ENCODE measurements around the gene POGZ. TPM values are rescaled to one million over a fixed set of nuclear protein-coding genes. Genes with fewer than 3 reads are reported as not detected.
A peak's percentile ranks its signal among the peaks of the same experiment; 100 is the strongest.
"Not testable (repeated sequence)": the region's sequence is repeated elsewhere in the genome, so short reads cannot be mapped to it uniquely, and the experiment has no call there.

Gene POGZ
- total RNA-seq, 1 donor from 2014 or later = 25.1 TPM

- H3K4me1 ChIP-seq (ENCODE audit: control insufficient read depth in 3 of 3, insufficient read depth in 3 of 3, low read length in 3 of 3) = peaks cover 9 to 10% (median 10%) of the 10 kb centered on the region in 3 donors
- peaks cover 65 to 90% (median 76%) of the 10 kb centered on the region in 3 donors for H3K36me3 ChIP-seq (ENCODE audit: control insufficient read depth in 3 of 3, insufficient read depth in 3 of 3, low read length in 3 of 3)
Measured at GRCh38 chr1:151405187-151405951, 53.9 kb downstream of the POGZ start.

DNA sequence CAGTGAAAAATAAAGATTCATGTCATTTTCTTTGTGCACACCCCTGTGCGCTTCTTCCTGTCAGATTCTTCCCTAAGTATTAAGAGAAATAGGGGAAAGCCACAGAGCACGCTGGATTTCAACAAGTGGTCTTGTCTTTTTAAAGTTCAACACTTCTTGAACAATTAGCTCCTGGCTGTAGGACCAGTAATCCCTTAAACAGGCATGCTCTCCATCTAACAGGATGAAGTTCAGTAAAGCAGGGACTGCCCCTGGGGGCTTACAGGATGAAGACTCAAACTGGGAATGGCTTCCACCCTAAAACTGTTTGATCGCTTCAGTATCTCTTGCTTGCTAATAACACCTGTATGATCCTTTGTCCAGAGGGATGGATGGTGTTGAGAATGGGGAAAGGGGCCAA lies 55.7 kb downstream of the POGZ start:
- H3K4me1 ChIP-seq (ENCODE audit: control insufficient read depth in 3 of 3, insufficient read depth in 3 of 3, low read length in 3 of 3) = peaks cover 13 to 17% (median 16%) of the 10 kb centered on the region in 3 donors
- H3K27ac ChIP-seq (ENCODE audit: low read depth, low read length) = no peak overlapping the region
- no peaks in the 10 kb centered on the region for H3K27me3 ChIP-seq (ENCODE audit: control insufficient read depth in 3 of 3, insufficient read depth in 3 of 3, low read length in 3 of 3)
- H3K36me3 ChIP-seq (ENCODE audit: control insufficient read depth in 3 of 3, insufficient read depth in 3 of 3, low read length in 3 of 3) = peaks cover 60 to 76% (median 62%) of the 10 kb centered on the region in 3 donors
- no peak overlapping the region for H3K9ac ChIP-seq (ENCODE audit: low read depth in 1 of 3, low read length in 3 of 3)
- H3K9me3 ChIP-seq (ENCODE audit: control insufficient read depth in 3 of 3, low read length in 3 of 3) = no peaks in the 10 kb centered on the region
- no peak overlapping the region for H3K4me3 ChIP-seq (ENCODE audit: low read length in 3 of 3)

More at GRCh38 chr1:151405187-151405951, 53.9 kb downstream of the POGZ start:
- no peak overlapping the region for H3K27ac ChIP-seq (ENCODE audit: low read depth, low read length)
- no peaks in the 10 kb centered on the region for H3K27me3 ChIP-seq (ENCODE audit: control insufficient read depth in 3 of 3, insufficient read depth in 3 of 3, low read length in 3 of 3)
- H3K4me3 ChIP-seq (ENCODE audit: low read length in 3 of 3) = no peak overlapping the region
- H3K9me3 ChIP-seq (ENCODE audit: control insufficient read depth in 3 of 3, low read length in 3 of 3) = no peaks in the 10 kb centered on the region
- no peak overlapping the region for H3K9ac ChIP-seq (ENCODE audit: low read depth in 1 of 3, low read length in 3 of 3)

DNA sequence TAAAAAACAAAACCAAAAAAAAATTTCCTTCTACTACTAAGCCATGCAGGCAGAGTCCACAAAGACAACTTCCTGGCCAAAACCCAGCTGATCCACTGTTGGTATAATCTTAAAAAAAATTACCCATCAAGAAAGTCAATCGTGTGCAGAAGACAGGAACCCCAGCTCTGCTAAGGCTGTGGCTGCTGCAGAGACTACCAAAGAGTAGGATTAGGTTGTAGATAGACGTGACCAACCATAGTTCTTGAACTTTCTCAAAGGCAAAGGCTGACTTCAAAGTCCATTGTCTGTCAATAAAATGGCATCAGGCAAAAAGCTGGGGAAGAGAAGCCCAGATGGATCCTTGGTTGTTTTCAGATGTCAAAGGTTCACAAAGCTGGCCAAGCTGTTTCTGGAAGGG lies 56.5 kb downstream of the POGZ start:
- no peak overlapping the region for H3K27ac ChIP-seq (ENCODE audit: low read depth, low read length)
- no peaks in the 10 kb centered on the region for H3K9me3 ChIP-seq (ENCODE audit: control insufficient read depth in 3 of 3, low read length in 3 of 3)
- peaks cover 54 to 67% (median 54%) of the 10 kb centered on the region in 3 donors for H3K36me3 ChIP-seq (ENCODE audit: control insufficient read depth in 3 of 3, insufficient read depth in 3 of 3, low read length in 3 of 3)
- peak overlapping the region in 1 of 3 donors; percentile 10 for H3K9ac ChIP-seq (ENCODE audit: low read depth in 1 of 3, low read length in 3 of 3)
- H3K4me3 ChIP-seq (ENCODE audit: low read length in 3 of 3) = no peak overlapping the region
- H3K27me3 ChIP-seq (ENCODE audit: control insufficient read depth in 3 of 3, insufficient read depth in 3 of 3, low read length in 3 of 3) = no peaks in the 10 kb centered on the region
- peaks cover 13 to 17% (median 16%) of the 10 kb centered on the region in 3 donors for H3K4me1 ChIP-seq (ENCODE audit: control insufficient read depth in 3 of 3, insufficient read depth in 3 of 3, low read length in 3 of 3)

GRCh38 chr1:151401860-151402259 lies 57.4 kb downstream of the POGZ start:
- Histone ChIP-seq H3K27me3 (ENCODE audit: control insufficient read depth in 3 of 3, insufficient read depth in 3 of 3, low read length in 3 of 3) (no peaks in the 10 kb centered on the region), H3K4me3 (ENCODE audit: low read length in 3 of 3) (no peak overlapping the region), H3K9me3 (ENCODE audit: control insufficient read depth in 3 of 3, low read length in 3 of 3) (no peaks in the 10 kb centered on the region), H3K9ac (ENCODE audit: low read depth in 1 of 3, low read length in 3 of 3) (no peak overlapping the region), H3K4me1 (ENCODE audit: control insufficient read depth in 3 of 3, insufficient read depth in 3 of 3, low read length in 3 of 3) (peaks cover 13 to 17% (median 16%) of the 10 kb centered on the region in 3 donors), H3K27ac (ENCODE audit: low read depth, low read length) (no peak overlapping the region), H3K36me3 (ENCODE audit: control insufficient read depth in 3 of 3, insufficient read depth in 3 of 3, low read length in 3 of 3) (peaks cover 45 to 60% (median 48%) of the 10 kb centered on the region in 3 donors)

- H3K4me1 ChIP-seq (ENCODE audit: control insufficient read depth in 3 of 3, insufficient read depth in 3 of 3, low read length in 3 of 3) = peaks cover 13 to 17% (median 16%) of the 10 kb centered on the region in 3 donors
- no peak overlapping the region for H3K9ac ChIP-seq (ENCODE audit: low read depth in 1 of 3, low read length in 3 of 3)
- peaks cover 40 to 54% (median 44%) of the 10 kb centered on the region in 3 donors for H3K36me3 ChIP-seq (ENCODE audit: control insufficient read depth in 3 of 3, insufficient read depth in 3 of 3, low read length in 3 of 3)
- no peaks in the 10 kb centered on the region for H3K27me3 ChIP-seq (ENCODE audit: control insufficient read depth in 3 of 3, insufficient read depth in 3 of 3, low read length in 3 of 3)
- H3K9me3 ChIP-seq (ENCODE audit: control insufficient read depth in 3 of 3, low read length in 3 of 3) = no peaks in the 10 kb centered on the region
- H3K27ac ChIP-seq (ENCODE audit: low read depth, low read length) = no peak overlapping the region
- H3K4me3 ChIP-seq (ENCODE audit: low read length in 3 of 3) = no peak overlapping the region
Measured at GRCh38 chr1:151401125-151401788, 58.0 kb downstream of the POGZ start.

GRCh38 chr1:151399324-151400171 lies 59.7 kb downstream of the POGZ start, which contains the start of gene PSMB4:
PSMB4 (plus strand) TSS chr1:151399573; CDS start chr1:151399588, 15 bp downstream.
- H3K9me3 ChIP-seq (ENCODE audit: control insufficient read depth in 3 of 3, low read length in 3 of 3) = no peaks in the 10 kb centered on the region

DNA sequence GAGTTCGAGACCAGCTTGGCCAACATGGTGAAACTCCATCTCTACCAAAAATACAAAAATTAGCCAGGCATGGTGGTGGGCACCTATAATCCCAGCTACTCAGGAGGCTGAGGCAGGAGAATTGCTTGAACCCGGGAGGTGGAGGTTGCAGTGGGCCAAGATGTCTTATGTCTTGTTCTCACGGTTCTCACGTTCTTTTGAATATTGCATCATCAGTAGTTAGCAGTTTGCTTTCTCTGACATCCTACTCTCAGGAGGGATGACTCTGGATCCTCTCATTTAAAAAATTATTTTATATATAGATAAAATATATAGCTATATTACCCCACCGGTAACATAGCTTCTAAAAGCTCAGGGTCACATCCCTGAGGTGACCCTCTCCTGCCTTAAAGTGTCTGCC lies 63.0 kb downstream of the POGZ start:
- H3K9me3 ChIP-seq (ENCODE audit: control insufficient read depth in 3 of 3, low read length in 3 of 3); H3K27me3 ChIP-seq (ENCODE audit: control insufficient read depth in 3 of 3, insufficient read depth in 3 of 3, low read length in 3 of 3); H3K27ac ChIP-seq (ENCODE audit: low read depth, low read length); H3K4me3 ChIP-seq (ENCODE audit: low read length in 3 of 3); H3K9ac ChIP-seq (ENCODE audit: low read depth in 1 of 3, low read length in 3 of 3): not testable (repeated sequence)
- H3K36me3 ChIP-seq (ENCODE audit: control insufficient read depth in 3 of 3, insufficient read depth in 3 of 3, low read length in 3 of 3) = peaks cover 10 to 14% (median 12%) of the 10 kb centered on the region in 3 donors
- H3K4me1 ChIP-seq (ENCODE audit: control insufficient read depth in 3 of 3, insufficient read depth in 3 of 3, low read length in 3 of 3) = peaks cover 10 to 16% (median 15%) of the 10 kb centered on the region in 3 donors

More at GRCh38 chr1:151399324-151400171, 59.7 kb downstream of the POGZ start, which contains the start of gene PSMB4:
- Histone ChIP-seq H3K36me3 (ENCODE audit: control insufficient read depth in 3 of 3, insufficient read depth in 3 of 3, low read length in 3 of 3) (peaks cover 25 to 37% (median 28%) of the 10 kb centered on the region in 3 donors), H3K27me3 (ENCODE audit: control insufficient read depth in 3 of 3, insufficient read depth in 3 of 3, low read length in 3 of 3) (no peaks in the 10 kb centered on the region), H3K4me1 (ENCODE audit: control insufficient read depth in 3 of 3, insufficient read depth in 3 of 3, low read length in 3 of 3) (peaks cover 13 to 17% (median 16%) of the 10 kb centered on the region in 3 donors), H3K27ac (ENCODE audit: low read depth, low read length) (peak within 1 kb of the TSS; percentile 95), H3K4me3 (ENCODE audit: low read length in 3 of 3) (peak within 1 kb of the TSS; percentile 95 to 100 (median 99)), H3K9ac (ENCODE audit: low read depth in 1 of 3, low read length in 3 of 3) (peak within 1 kb of the TSS; percentile 93 to 98 (median 97))

DNA sequence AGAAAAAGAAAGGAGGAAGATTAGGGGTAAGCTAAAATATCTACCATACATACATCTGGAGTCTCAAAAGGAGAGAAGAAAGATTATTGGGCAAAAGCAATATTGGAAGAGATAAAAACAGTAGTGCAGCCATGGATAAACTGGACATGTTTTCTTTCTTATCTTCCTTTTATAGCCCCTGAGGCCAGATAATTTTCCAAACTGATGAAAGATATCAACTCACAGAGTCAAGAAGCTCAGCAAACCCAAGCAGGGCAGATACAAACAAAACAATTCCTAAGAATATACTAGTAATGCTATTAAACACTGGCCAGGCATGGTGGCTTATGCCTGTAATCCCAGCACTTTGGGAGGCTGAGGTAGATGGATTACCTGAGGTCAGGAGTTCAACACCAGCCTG lies 65.7 kb downstream of the POGZ start:
- H3K4me3 ChIP-seq (ENCODE audit: low read length in 3 of 3) = no peak overlapping the region
- H3K27me3 ChIP-seq (ENCODE audit: control insufficient read depth in 3 of 3, insufficient read depth in 3 of 3, low read length in 3 of 3) = no peaks in the 10 kb centered on the region
- H3K9me3 ChIP-seq (ENCODE audit: control insufficient read depth in 3 of 3, low read length in 3 of 3) = no peaks in the 10 kb centered on the region
- no peaks in the 10 kb centered on the region for H3K4me1 ChIP-seq (ENCODE audit: control insufficient read depth in 3 of 3, insufficient read depth in 3 of 3, low read length in 3 of 3)
- H3K27ac ChIP-seq (ENCODE audit: low read depth, low read length) = no peak overlapping the region
- H3K9ac ChIP-seq (ENCODE audit: low read depth in 1 of 3, low read length in 3 of 3) = no peak overlapping the region
- H3K36me3 ChIP-seq (ENCODE audit: control insufficient read depth in 3 of 3, insufficient read depth in 3 of 3, low read length in 3 of 3) = no peaks in the 10 kb centered on the region

DNA sequence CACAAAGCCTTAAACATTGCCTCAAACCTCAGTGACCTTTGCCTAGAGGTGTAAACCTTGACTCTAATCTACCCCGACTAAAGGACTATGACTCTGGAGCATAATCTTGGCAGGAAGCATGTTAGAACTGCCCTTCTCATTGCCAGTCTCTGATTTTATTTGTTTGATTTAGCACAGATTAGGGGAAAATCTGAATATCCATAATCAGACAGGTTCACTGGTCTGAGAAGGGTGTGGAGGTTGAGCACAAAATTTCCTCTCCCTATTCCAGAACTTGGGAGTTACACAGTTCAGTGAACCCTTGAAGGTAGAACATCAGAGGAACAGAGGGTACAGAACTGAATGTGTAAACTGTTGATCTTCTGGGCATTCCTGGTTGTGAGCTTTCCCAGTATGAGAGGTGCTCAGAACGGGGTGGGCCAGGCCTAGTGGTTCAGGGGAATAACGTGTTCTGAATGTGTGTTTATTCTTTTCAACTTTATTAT lies 68.2 kb downstream of the POGZ start:
- H3K9me3 ChIP-seq (ENCODE audit: control insufficient read depth in 3 of 3, low read length in 3 of 3) = no peaks in the 10 kb centered on the region
- no peaks in the 10 kb centered on the region for H3K36me3 ChIP-seq (ENCODE audit: control insufficient read depth in 3 of 3, insufficient read depth in 3 of 3, low read length in 3 of 3)
- no peak overlapping the region for H3K9ac ChIP-seq (ENCODE audit: low read depth in 1 of 3, low read length in 3 of 3)
- H3K27ac ChIP-seq (ENCODE audit: low read depth, low read length) = no peak overlapping the region
- no peaks in the 10 kb centered on the region for H3K27me3 ChIP-seq (ENCODE audit: control insufficient read depth in 3 of 3, insufficient read depth in 3 of 3, low read length in 3 of 3)
- H3K4me1 ChIP-seq (ENCODE audit: control insufficient read depth in 3 of 3, insufficient read depth in 3 of 3, low read length in 3 of 3) = no peaks in the 10 kb centered on the region
- no peak overlapping the region for H3K4me3 ChIP-seq (ENCODE audit: low read length in 3 of 3)
